Lung (tissue), 12 donors: Measurements from ENCODE around the gene DSG2. TPM values are rescaled to one million over a fixed set of nuclear protein-coding genes. Genes with fewer than 3 reads are reported as not detected.
A peak's percentile ranks its signal among the peaks of the same experiment; 100 is the strongest.

Source experiments
- ATAC-seq: fragments of 200-7000 bp; cut with Tn5 transposase; one replicate; pipeline ENCODE4 v1.9.1; 2020; ENCODE audit warnings: moderate number of reproducible peaks; ENCODE audit not compliant: insufficient read depth, low FRiP score
- DNase-seq, 3 donors: peaks; one replicate each; pipeline ENCODE4 v3.0.0-alpha.2; 2013 to 2017
- H3K27ac ChIP-seq, 2 donors: one replicate each; pipeline ENCODE4 v1.5.1; 2013; ENCODE audit warnings: mild to moderate bottlenecking in 2 of 2, moderate library complexity in 2 of 2, control low read depth in 1 of 2, inconsistent platforms in 1 of 2, low read depth in 1 of 2, low read length in 1 of 2
- H3K27me3 ChIP-seq, 3 donors: one replicate each; pipeline ENCODE4 v1.5.1; 2013; ENCODE audit warnings: low read length in 2 of 3; ENCODE audit not compliant: control insufficient read depth in 3 of 3, insufficient read depth in 3 of 3
- H3K36me3 ChIP-seq, 4 donors: one replicate each; pipeline ENCODE4 v1.5.1; 2013; ENCODE audit warnings: low read length in 4 of 4, mild to moderate bottlenecking in 1 of 4, moderate library complexity in 1 of 4; ENCODE audit not compliant: control insufficient read depth in 4 of 4, insufficient read depth in 4 of 4
- H3K4me1 ChIP-seq, 5 donors: one replicate each; pipeline ENCODE4 v1.5.1; 2013; ENCODE audit warnings: low read length in 5 of 5, mild to moderate bottlenecking in 2 of 5, moderate library complexity in 1 of 5; ENCODE audit not compliant: control insufficient read depth in 5 of 5, insufficient read depth in 5 of 5
- H3K4me3 ChIP-seq: one replicate; pipeline ENCODE4 v1.5.1; 2013; ENCODE audit warnings: mild to moderate bottlenecking, control low read depth, moderate library complexity
- H3K9ac ChIP-seq, 2 donors: one replicate each; pipeline ENCODE4 v1.5.1; 2013; ENCODE audit warnings: low read length in 2 of 2, control low read depth in 1 of 2; ENCODE audit not compliant: insufficient read depth in 1 of 2
- H3K9me3 ChIP-seq, 4 donors: one replicate each; pipeline ENCODE4 v1.5.1; 2013; ENCODE audit warnings: low read length in 3 of 4, mild to moderate bottlenecking in 1 of 4, moderate library complexity in 1 of 4; ENCODE audit not compliant: control insufficient read depth in 4 of 4, insufficient read depth in 3 of 4
- WGBS, 2 donors: extraction: QIAGEN DNeasy Blood & Tissue Kit; methylation state at CpG; one replicate each; pipeline ENCODE4 v1.1.7; 2013; 5-methylcytosine and 5-hydroxymethylcytosine counted together
- polyA plus RNA-seq, 2 donors: library from polyadenylated mRNA; stranded (reverse); fragments of 200-250 nt; gene quantifications; one replicate each; pipeline ENCODE4 v1.2.1, GENCODE V29; 2013
- total RNA-seq, 2 donors: library from RNA; depleted of rRNA in 1 of 2; stranded (reverse); fragments of >200 nt in 1 of 2; gene quantifications; one replicate each; pipeline ENCODE4 v1.2.1, GENCODE V29; 2014 to 2021
- TF ChIP-seq, protein P1 (sequence below): IDR thresholded peaks from 2 replicates; pipeline ENCODE4 v1.5.1; 2012; ENCODE audit warnings: mild to moderate bottlenecking; ENCODE audit errors: control extremely low read depth, extremely low read depth
- donor health status: control.
- donor health status: control.
- donor health status: Bipolar disorder and iron deficiency.
- donor health status: healthy.
- donor health status: DM: yes; HTN: yes; CAD: no.

DSG2 gene
- total and polyA plus RNA-seq, 4 donors = 8.9 to 28.0 (median 21.6) TPM

- no peak for DNase-seq
- peak overlapping the region; percentile 54 to 76 for H3K27ac ChIP-seq
These were observed 557 bp upstream of the DSG2 start for GRCh38 chr18:31497404-31497835.

DNA sequence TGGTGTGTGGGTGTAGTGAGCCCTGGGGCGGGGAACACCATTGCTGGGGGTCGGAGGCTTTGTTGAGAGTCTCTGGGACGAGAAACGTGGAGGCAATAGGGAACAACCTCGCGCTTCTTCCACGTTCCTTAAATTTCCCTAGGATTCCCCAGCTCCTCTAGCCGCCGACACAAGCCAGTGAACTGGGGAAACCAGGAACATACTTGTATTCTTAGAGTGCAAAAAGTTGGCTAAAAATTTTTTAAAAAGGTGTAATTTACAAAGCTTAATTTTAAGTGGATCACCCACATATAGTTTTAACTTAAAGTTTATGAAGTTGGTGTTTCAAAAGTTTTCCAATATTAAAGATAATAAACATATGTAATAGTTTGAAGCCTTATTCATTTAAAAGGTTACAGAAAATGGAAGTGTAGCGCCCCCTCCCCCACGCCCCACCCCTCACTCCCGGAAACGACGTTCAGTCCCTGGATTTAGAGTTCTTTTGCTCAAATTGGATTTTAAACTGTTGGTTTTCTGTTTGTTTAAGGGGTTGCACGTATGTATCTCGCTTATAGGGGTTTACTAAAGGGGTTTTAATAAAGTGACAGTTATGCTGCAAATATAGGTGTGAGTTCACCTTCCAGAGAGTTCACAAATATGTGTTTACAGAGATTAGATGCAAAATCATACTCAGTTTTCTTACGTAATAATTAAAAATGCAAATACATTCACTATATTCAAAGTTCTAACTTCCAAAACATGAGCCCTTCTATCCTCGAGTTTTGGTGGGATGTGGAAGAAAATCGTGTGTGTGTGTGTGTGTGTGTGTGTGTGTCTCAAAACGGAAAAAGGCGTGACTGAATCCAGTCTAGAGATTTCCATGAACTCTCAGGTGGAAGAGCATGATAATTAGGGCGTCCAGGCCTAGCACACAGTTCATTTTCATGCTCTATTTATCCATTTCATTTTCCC lies 872 bp downstream of the DSG2 start:
- no peak for ATAC-seq
- Histone ChIP-seq H3K27ac (peak overlapping the region; percentile 76 to 86), H3K36me3 (no peaks in the 10 kb centered on the region), H3K4me3 (peak overlapping the region; percentile 54), H3K9ac (peak overlapping the region; percentile 78 to 88), H3K27me3 (no peaks in the 10 kb centered on the region), H3K9me3 (peaks cover 0 to 2% (median 0%) of the 10 kb centered on the region in 4 donors), H3K4me1 (peaks cover 0 to 6% (median 4%) of the 10 kb centered on the region in 5 donors)
- whole genome bisulfite sequencing, 2 donors = 16 to 17% methylated on average over 22 of the region's 22 CpGs
- TF ChIP-seq, protein P1, sequence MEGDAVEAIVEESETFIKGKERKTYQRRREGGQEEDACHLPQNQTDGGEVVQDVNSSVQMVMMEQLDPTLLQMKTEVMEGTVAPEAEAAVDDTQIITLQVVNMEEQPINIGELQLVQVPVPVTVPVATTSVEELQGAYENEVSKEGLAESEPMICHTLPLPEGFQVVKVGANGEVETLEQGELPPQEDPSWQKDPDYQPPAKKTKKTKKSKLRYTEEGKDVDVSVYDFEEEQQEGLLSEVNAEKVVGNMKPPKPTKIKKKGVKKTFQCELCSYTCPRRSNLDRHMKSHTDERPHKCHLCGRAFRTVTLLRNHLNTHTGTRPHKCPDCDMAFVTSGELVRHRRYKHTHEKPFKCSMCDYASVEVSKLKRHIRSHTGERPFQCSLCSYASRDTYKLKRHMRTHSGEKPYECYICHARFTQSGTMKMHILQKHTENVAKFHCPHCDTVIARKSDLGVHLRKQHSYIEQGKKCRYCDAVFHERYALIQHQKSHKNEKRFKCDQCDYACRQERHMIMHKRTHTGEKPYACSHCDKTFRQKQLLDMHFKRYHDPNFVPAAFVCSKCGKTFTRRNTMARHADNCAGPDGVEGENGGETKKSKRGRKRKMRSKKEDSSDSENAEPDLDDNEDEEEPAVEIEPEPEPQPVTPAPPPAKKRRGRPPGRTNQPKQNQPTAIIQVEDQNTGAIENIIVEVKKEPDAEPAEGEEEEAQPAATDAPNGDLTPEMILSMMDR = no peak
- DNase-seq = peak; percentile 35 to 60 (median 58)

More at GRCh38 chr18:31497404-31497835, 557 bp upstream of the DSG2 start:
- H3K36me3 ChIP-seq = no peaks in the 10 kb centered on the region
- H3K4me1 ChIP-seq = peaks cover 0 to 6% (median 4%) of the 10 kb centered on the region in 5 donors
- 11 to 19% methylated on average over 18 to 25 of the region's 25 CpGs for WGBS, 2 donors
- peaks cover 0 to 2% (median 0%) of the 10 kb centered on the region in 4 donors for H3K9me3 ChIP-seq
- peak overlapping the region in 1 of 2 donors; percentile 39 for H3K9ac ChIP-seq
- TF ChIP-seq, protein P1 = no peak
- H3K27me3 ChIP-seq = no peaks in the 10 kb centered on the region
- no peak for ATAC-seq
- H3K4me3 ChIP-seq = peak overlapping the region; percentile 35

GRCh38 chr18:31500051-31500688 lies 2.2 kb downstream of the DSG2 start:
- TF ChIP-seq, protein P1 = no peak
- Histone ChIP-seq H3K27ac (no peak overlapping the region), H3K36me3 (no peaks in the 10 kb centered on the region), H3K27me3 (no peaks in the 10 kb centered on the region), H3K4me1 (peaks cover 0 to 6% (median 4%) of the 10 kb centered on the region in 5 donors), H3K4me3 (no peak overlapping the region), H3K9ac (no peak overlapping the region), H3K9me3 (peaks cover 0 to 2% (median 0%) of the 10 kb centered on the region in 4 donors)
- WGBS, 2 donors = 66 to 70% methylated on average over 6 of the region's 6 CpGs
- no peak for ATAC-seq
- no peak for DNase-seq
